ENCODE data around the gene CNOT9.
"Not testable (repeated sequence)": the region's sequence is repeated elsewhere in the genome, so short reads cannot be mapped to it uniquely, and the experiment has no call there.

Gene CNOT9, protein sequence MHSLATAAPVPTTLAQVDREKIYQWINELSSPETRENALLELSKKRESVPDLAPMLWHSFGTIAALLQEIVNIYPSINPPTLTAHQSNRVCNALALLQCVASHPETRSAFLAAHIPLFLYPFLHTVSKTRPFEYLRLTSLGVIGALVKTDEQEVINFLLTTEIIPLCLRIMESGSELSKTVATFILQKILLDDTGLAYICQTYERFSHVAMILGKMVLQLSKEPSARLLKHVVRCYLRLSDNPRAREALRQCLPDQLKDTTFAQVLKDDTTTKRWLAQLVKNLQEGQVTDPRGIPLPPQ

DNA sequence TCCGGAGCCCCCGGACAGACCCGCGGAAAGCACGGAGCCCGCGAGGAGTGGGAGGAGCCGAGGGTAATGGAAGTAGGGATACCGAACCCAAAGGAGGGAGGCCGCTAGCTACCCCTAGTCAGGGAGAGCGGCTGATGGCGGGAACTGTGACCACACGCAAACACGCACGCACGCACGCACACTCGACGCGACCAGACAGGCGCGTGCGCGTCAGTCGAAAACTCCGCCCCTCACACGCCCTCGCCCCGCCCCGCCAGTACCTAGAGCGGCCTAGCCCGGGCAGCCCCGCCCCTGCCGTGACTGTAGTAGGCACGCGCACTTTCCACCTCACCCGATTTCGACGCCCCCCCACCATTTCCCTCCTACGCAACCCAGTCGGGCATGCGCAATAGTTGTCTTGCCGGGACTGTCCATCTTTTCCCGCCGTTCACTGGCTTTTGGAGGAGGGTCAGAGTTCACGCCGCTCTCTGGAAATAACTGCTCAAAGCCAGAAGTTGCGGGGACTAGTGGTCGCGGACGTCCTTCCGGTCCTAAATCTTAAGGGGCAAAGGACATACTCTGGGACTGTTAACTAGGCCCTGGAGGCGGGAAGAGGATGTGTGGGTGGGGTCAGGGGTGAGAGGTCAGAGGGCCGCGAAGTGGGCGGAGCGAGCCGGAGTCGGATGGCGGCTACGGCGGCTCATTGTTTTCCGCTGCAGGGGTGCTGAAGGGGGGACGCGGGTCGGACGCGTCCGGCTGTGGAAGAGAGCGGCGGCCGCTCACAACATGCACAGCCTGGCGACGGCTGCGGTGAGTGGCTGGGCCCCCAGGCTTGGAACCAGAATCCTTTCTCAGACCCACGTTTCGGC lies at the start of gene CNOT9, which contains the start of gene USP37:
Gene CNOT9, plus strand, starts transcription at position 650 of the 848 bp plus-strand sequence. Its CDS starts 116 bp downstream, at position 766.
Gene USP37, minus strand, starts transcription at position 162 of the 848 bp plus-strand sequence. CDS start 9,698 bp downstream, outside the sequence.
- TF ChIP-seq, protein P1, sequence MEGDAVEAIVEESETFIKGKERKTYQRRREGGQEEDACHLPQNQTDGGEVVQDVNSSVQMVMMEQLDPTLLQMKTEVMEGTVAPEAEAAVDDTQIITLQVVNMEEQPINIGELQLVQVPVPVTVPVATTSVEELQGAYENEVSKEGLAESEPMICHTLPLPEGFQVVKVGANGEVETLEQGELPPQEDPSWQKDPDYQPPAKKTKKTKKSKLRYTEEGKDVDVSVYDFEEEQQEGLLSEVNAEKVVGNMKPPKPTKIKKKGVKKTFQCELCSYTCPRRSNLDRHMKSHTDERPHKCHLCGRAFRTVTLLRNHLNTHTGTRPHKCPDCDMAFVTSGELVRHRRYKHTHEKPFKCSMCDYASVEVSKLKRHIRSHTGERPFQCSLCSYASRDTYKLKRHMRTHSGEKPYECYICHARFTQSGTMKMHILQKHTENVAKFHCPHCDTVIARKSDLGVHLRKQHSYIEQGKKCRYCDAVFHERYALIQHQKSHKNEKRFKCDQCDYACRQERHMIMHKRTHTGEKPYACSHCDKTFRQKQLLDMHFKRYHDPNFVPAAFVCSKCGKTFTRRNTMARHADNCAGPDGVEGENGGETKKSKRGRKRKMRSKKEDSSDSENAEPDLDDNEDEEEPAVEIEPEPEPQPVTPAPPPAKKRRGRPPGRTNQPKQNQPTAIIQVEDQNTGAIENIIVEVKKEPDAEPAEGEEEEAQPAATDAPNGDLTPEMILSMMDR (IDR thresholded peaks at IDR 0.05; ENCODE audit: insufficient read depth, low read depth, low read length, missing control alignments): no peak
- peak; percentile 99 for DNase-seq (ENCODE audit: low read depth)

DNA sequence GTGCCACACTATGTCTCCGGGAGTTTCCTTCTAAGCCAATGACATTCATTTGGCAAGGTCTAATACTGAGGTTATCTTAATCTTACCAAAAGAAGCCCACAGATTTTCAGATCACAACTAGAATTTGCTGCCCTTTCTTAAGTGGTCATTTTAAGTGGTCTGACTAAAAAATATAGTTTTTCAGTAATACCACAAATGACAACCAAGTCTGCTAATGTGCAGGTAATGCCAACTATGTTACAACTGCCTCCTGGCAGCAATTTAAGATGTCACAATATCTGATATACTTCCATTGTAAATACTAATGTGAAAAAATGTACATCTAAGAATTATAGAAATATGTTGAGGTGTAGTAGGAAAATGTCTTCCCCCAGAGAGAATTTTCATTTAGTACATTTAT lies 49.8 kb upstream of the CNOT9 start:
- H3K4me3 ChIP-seq (ENCODE audit: low read length): no peak overlapping the region
- DNase-seq (ENCODE audit: low read depth): no peak
- TF ChIP-seq, protein P1 (IDR thresholded peaks at IDR 0.05; ENCODE audit: insufficient read depth, low read depth, low read length, missing control alignments): no peak

More for the DNA sequence above, at the start of gene CNOT9, which contains the start of gene USP37:
- peak within 1 kb of the TSS; percentile 85 for H3K4me3 ChIP-seq (ENCODE audit: low read length)

DNA sequence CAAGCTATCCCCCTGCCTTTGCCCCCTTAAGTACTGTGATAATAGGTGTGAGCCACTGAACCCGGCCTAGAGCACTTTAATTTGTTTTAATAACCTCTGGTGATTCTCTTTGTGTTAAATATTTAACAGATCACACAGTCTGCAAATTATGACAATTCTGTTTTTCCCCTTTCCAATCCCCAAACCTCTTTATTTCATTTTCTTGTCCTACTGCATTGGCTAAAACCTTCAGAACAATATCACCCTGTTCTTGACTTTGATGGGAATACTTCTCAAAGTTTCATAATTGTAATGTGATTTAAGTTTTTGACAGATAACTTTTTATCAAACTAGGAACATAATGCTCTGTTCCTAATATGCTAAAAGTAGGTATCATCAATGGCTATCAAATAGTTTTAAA lies 45.0 kb upstream of the CNOT9 start:
- TF ChIP-seq, protein P1 (IDR thresholded peaks at IDR 0.05; ENCODE audit: insufficient read depth, low read depth, low read length, missing control alignments): no peak
- no peak overlapping the region for H3K4me3 ChIP-seq (ENCODE audit: low read length)
- no peak for DNase-seq (ENCODE audit: low read depth)

DNA sequence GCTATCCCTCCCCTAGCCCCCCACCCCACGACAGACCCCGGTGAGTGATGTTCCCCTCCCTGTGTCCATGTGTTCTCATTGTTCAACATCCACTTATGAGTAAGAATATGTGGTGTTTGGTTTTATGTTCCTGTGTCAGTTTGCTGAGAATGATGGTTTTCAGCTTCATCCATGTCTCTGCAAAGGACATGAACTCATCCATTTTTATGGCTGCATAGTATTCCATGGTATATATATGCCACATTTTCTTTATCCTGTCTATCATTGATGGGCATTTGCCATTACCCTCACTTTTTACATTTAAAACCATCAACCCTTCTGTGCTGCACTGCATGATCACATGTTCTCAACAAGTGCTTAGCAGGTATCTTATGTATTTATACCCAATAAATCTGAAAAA lies 40.2 kb upstream of the CNOT9 start:
- not testable (repeated sequence) for DNase-seq (ENCODE audit: low read depth)

DNA sequence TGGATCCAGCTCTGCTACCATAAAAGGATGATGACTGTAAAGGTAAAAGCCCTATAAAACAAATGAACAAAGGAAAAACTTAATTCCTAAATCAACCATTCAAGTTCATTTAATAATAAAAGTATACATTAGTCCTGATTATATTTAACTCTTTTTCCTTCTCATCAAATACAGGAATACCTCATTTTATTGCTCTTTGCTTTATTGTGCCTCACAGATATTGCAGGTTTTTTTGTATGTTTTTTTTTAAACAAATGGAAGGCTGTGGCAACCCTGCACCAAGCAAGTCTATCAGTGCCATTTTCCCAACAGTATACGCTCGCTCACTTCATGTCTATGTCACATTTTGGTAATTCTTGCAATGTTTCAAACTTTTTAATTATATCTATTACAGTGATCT lies 38.6 kb upstream of the CNOT9 start:
- DNase-seq (ENCODE audit: low read depth): no peak
- H3K4me3 ChIP-seq (ENCODE audit: low read length): no peak overlapping the region
- TF ChIP-seq, protein P1 (IDR thresholded peaks at IDR 0.05; ENCODE audit: insufficient read depth, low read depth, low read length, missing control alignments): no peak

More for the DNA sequence above, 40.2 kb upstream of the CNOT9 start:
- not testable (repeated sequence) for H3K4me3 ChIP-seq (ENCODE audit: low read length)

DNA sequence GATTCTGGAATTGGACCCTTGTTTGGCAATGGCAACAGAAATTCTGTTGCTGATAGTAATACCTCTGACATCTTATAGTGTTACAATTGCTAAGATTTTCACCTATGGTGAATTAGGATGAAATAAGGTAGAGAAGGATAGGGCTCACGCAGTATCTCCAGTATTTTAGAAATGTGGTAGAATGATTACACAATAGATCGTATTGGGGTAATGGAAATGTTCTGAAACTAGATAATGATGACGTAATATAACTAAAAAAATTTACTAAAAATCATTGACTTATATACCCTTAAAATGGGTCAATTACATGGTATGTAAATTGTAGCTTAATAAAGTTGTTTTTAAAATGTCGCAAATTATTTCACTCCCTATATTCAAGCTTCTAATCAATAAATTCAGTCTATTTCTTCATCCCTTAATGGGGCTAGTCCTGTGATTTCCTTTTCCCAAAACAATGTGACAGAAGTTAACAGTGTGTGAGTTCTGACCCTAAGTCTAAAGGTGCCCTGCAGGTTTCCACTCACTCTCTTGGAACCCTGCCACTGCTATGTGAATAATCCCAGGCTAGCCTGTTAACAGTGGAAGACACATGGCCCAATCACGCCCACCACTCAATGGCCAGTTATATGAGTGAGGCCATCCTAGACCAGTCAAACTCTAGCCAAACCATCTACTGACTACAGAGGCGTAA lies 31.7 kb upstream of the CNOT9 start:
- TF ChIP-seq, protein P1 (IDR thresholded peaks at IDR 0.05; ENCODE audit: insufficient read depth, low read depth, low read length, missing control alignments): no peak
- no peak overlapping the region for H3K4me3 ChIP-seq (ENCODE audit: low read length)
- peak; percentile 46 for DNase-seq (ENCODE audit: low read depth)

DNA sequence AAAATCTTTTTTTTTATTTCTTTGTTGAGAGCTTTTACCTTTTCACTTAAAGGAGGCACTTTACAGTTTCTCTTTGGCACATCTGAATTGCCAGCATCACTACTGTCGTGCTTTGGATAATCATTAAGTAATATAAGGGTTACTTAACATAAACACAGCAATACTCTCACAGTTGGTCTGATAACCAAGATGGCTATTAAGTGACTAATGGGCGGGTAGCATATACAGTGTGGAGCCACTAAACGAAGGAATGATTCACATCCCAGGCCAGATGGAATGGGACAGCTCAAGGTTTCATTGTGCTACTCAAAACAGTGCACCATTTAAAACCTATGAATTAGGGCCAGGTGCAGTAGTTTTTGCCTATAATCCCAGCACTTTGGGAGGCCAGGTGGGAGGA lies 28.6 kb upstream of the CNOT9 start:
- peak; percentile 4 for DNase-seq (ENCODE audit: low read depth)
- TF ChIP-seq, protein P1 (IDR thresholded peaks at IDR 0.05; ENCODE audit: insufficient read depth, low read depth, low read length, missing control alignments): no peak
- no peak overlapping the region for H3K4me3 ChIP-seq (ENCODE audit: low read length)

Measured in epithelial cell of esophagus (primary cell).